T-helper 17 cell (primary cell): ENCODE measurements around the gene AIF1L. TPM values are rescaled to one million over a fixed set of nuclear protein-coding genes. Genes with fewer than 3 reads are reported as not detected.
"Not testable (repeated sequence)": the region's sequence is repeated elsewhere in the genome, so short reads cannot be mapped to it uniquely, and the experiment has no call there.

ENCODE experiments used
- ATAC-seq: fragments of 150-1000 bp; cut with Tn5 transposase; 2 replicates; pipeline ENCODE4 v1.10.0; 2021; ENCODE audit warnings: mild to moderate bottlenecking, moderate library complexity
- DNase-seq, 3 donors: peaks; one replicate each; pipeline versions ENCODE4 v3.0.0 to v3.0.0-alpha.2; 2020 to 2021
- H3K9me3 ChIP-seq: one replicate; pipeline ENCODE4 v1.7.0; 2013; ENCODE audit warnings: low read length, mild to moderate bottlenecking; ENCODE audit not compliant: control insufficient read depth, poor library complexity, severe bottlenecking
- H3K27ac Mint-ChIP-seq: one replicate; pipeline ENCODE4 v1.8.0; 2022; ENCODE audit warnings: mild to moderate bottlenecking, moderate library complexity, mixed read lengths
- H3K27me3 Mint-ChIP-seq: one replicate; pipeline ENCODE4 v1.8.0; 2022; ENCODE audit warnings: mixed read lengths
- H3K36me3 Mint-ChIP-seq: one replicate; pipeline ENCODE4 v1.8.0; 2022; ENCODE audit warnings: low read depth, mixed read lengths
- H3K4me1 Mint-ChIP-seq: one replicate; pipeline ENCODE4 v1.8.0; 2022; ENCODE audit warnings: mild to moderate bottlenecking, mixed read lengths
- H3K4me3 Mint-ChIP-seq: one replicate; pipeline ENCODE4 v1.8.0; 2022; ENCODE audit warnings: mild to moderate bottlenecking, moderate library complexity, mixed read lengths
- total RNA-seq, 4 donors: library from RNA in 2 of 4; stranded (reverse) in 2 of 4; gene quantifications; one replicate each; pipeline ENCODE4 v1.2.3 and lab custom pipeline; 2022 to 2026

AIF1L gene
- total RNA-seq, 2 donors from 2014 or later, result 0.22 TPM; not detected in 1

- H3K9me3 ChIP-seq, result no peaks in the 10 kb centered on the region
- H3K27ac Mint-ChIP-seq, result no peak overlapping the region
- no peak overlapping the region for H3K4me3 Mint-ChIP-seq
- ATAC-seq, result no peak
- H3K36me3 Mint-ChIP-seq, result no peaks in the 10 kb centered on the region
- H3K27me3 Mint-ChIP-seq, result peaks cover 5% of the 10 kb centered on the region
- no peak for DNase-seq
- H3K4me1 Mint-ChIP-seq, result no peaks in the 10 kb centered on the region
Observed at GRCh38 chr9:131112374-131113154, 16.2 kb downstream of the AIF1L start.

DNA sequence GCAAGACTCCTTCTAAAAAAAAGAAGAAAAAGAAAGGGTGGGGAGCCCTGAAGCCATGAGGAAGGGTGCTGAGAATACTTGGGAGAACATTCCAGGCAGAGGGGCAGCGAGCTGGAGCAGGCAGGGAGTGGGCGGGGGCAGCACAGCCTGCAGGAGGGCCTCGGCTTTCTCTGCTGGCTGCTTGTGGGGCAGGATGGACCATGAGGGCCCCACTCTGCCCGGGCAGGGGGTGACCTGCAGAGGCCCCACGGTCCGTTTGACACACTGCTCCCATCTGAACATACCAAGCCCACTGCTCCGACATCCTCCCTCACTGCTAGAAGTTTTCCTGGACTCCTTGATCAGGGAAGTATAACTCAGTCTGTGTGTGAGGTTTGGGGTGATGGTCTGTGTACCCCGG lies 17.3 kb downstream of the AIF1L start:
- Mint-ChIP-seq H3K27me3 (peaks cover 11% of the 10 kb centered on the region), H3K36me3 (no peaks in the 10 kb centered on the region), H3K4me1 (no peaks in the 10 kb centered on the region), H3K27ac (no peak overlapping the region), H3K4me3 (no peak overlapping the region)
- DNase-seq (no peak), ATAC-seq (no peak)
- no peaks in the 10 kb centered on the region for H3K9me3 ChIP-seq

DNA sequence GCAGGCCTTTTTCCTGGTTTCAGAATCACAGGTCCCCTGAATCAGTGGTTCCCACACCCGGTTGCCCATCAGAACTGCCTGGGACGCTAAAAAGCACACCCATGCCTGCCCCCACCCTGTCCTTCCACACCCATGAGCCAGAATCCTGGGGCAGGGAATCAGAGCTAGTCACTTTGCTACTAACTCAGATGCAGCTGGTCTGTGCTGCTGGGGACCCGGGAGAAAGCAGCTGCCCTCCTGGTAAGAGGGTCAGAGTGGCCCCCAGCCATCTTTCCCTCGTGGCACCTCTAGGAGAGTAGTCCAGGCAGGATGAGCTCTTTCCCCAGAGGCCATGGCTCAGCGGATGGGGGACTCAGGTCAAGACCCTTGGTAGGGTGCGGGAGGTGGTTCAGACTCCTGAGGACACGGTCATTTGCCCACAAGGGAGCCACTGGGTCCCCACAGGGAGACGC lies 17.8 kb downstream of the AIF1L start:
- H3K36me3 Mint-ChIP-seq, result no peaks in the 10 kb centered on the region
- peaks cover 15% of the 10 kb centered on the region for H3K27me3 Mint-ChIP-seq
- DNase-seq, result no peak
- ATAC-seq, result no peak
- H3K27ac Mint-ChIP-seq, result no peak overlapping the region
- H3K4me1 Mint-ChIP-seq, result no peaks in the 10 kb centered on the region
- no peaks in the 10 kb centered on the region for H3K9me3 ChIP-seq
- no peak overlapping the region for H3K4me3 Mint-ChIP-seq

- H3K27ac Mint-ChIP-seq, H3K36me3 Mint-ChIP-seq, ATAC-seq, DNase-seq, H3K4me1 Mint-ChIP-seq, H3K9me3 ChIP-seq, H3K4me3 Mint-ChIP-seq: not testable (repeated sequence)
- H3K27me3 Mint-ChIP-seq, result peaks cover 18% of the 10 kb centered on the region
Observed at GRCh38 chr9:131115360-131115742, 19.0 kb downstream of the AIF1L start.

DNA sequence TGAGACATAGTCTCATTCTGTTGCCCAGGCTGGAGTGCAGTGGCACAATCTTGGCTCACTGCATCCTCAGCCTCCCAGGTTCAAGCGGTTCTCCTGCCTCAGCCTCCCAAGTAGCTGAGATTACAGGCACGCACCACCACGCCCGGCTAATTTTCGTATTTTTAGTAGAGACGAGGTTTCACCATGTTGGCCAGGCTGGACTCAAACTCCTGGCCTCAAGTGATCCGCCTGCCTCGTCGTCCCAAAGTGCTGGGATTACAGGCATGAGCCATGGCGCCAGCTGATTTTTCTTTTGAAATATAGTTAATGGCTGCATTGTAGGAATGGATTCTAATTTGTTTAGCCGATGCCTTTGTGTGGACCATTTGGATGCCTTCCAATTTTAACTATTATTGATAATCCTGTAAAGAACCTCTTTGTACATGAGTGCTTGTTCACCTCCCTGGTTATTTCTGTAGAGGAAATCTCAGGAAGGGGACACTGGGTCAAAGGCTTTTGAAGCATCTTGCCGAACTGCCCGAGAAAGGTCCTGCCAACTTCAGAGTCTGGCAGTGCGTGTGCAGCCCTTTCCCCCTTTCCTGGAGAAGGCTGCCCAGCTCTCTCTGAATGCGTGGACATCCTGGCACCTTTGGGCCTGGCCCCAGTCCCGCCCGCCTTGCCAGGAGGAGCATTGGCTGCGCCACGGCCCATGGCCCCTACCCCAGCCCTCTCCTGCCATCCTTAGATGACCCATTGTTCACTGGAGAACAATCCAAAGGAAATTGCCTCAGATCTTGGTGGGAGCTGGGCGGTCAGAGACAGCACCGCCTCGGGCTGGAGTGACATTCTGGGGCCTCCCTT lies 20.2 kb downstream of the AIF1L start:
- DNase-seq (no peak), ATAC-seq (no peak)
- H3K4me3 Mint-ChIP-seq, result no peak overlapping the region
- H3K9me3 ChIP-seq, result no peaks in the 10 kb centered on the region
- no peaks in the 10 kb centered on the region for H3K4me1 Mint-ChIP-seq
- H3K27me3 Mint-ChIP-seq, result peaks cover 21% of the 10 kb centered on the region
- H3K36me3 Mint-ChIP-seq, result no peaks in the 10 kb centered on the region
- H3K27ac Mint-ChIP-seq, result no peak overlapping the region

- Mint-ChIP-seq H3K4me1 (no peaks in the 10 kb centered on the region), H3K36me3 (no peaks in the 10 kb centered on the region), H3K27me3 (peaks cover 21% of the 10 kb centered on the region), H3K27ac (peak overlapping the region; percentile 6), H3K4me3 (no peak overlapping the region)
- no peak for ATAC-seq
- H3K9me3 ChIP-seq, result no peaks in the 10 kb centered on the region
- no peak for DNase-seq
Observed at GRCh38 chr9:131117121-131117761, 20.9 kb downstream of the AIF1L start.

DNA sequence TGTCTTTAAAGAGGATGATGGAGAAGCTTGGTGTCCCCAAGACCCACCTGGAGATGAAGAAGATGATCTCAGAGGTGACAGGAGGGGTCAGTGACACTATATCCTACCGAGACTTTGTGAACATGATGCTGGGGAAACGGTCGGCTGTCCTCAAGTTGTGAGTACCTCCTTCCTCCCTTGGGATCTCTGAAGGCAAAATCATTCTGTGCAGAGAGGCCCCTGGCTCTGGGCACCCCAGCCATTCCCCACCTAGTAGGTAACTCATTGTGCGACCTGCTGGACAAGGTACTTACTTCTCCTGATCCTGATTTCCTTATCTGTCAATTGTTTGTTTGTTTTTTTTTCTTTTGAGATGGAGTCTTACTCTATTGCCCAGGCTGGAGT lies 21.4 kb downstream of the AIF1L start:
- Mint-ChIP-seq H3K4me3 (no peak overlapping the region), H3K4me1 (no peaks in the 10 kb centered on the region), H3K36me3 (no peaks in the 10 kb centered on the region), H3K27ac (no peak overlapping the region), H3K27me3 (peaks cover 18% of the 10 kb centered on the region)
- no peaks in the 10 kb centered on the region for H3K9me3 ChIP-seq
- no peak for ATAC-seq
- no peak for DNase-seq

DNA sequence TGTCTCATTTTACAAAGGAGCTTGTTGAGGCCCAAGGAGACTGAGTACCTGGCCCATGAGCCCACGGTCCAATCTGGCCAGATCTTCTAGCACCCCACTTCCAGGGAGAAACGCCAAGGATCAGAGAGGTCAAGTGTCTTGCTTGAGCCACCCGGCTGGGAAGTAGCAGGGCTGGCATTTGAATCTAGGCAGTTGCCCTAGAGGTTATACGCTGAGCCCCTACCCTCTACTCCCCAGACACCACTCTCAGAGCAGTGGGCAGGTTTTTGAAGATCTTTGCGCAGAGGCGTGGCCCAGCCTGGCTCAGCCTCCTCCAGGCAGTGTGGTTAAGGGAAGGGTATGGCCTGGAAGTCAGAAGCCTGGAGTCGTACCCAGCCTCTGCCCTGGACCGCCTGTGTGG lies 23.3 kb downstream of the AIF1L start:
- Mint-ChIP-seq H3K27ac (no peak overlapping the region), H3K4me3 (no peak overlapping the region), H3K27me3 (peaks cover 16% of the 10 kb centered on the region), H3K36me3 (no peaks in the 10 kb centered on the region), H3K4me1 (no peaks in the 10 kb centered on the region)
- DNase-seq, result no peak
- no peak for ATAC-seq
- H3K9me3 ChIP-seq, result no peaks in the 10 kb centered on the region

DNA sequence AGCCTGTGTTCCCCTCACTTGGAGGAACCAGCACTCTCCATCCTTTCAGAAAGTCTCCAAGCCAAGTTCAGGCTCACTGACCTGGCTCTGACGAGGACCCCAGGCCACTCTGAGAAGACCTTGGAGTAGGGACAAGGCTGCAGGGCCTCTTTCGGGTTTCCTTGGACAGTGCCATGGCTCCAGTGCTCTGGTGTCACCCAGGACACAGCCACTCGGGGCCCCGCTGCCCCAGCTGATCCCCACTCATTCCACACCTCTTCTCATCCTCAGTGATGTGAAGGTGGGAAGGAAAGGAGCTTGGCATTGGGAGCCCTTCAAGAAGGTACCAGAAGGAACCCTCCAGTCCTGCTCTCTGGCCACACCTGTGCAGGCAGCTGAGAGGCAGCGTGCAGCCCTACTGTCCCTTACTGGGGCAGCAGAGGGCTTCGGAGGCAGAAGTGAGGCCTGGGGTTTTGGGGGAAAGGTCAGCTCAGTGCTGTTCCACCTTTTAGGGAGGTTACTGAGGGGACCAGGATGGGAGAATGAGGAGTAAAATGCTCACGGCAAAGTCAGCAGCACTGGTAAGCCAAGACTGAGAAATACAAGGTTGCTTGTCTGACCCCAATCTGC lies 24.4 kb downstream of the AIF1L start:
- Mint-ChIP-seq H3K27me3 (peaks cover 16% of the 10 kb centered on the region), H3K4me3 (no peak overlapping the region), H3K27ac (no peak overlapping the region), H3K4me1 (peaks cover 5% of the 10 kb centered on the region), H3K36me3 (peaks cover 2% of the 10 kb centered on the region)
- H3K9me3 ChIP-seq, result no peaks in the 10 kb centered on the region
- DNase-seq (no peak), ATAC-seq (no peak)

DNA sequence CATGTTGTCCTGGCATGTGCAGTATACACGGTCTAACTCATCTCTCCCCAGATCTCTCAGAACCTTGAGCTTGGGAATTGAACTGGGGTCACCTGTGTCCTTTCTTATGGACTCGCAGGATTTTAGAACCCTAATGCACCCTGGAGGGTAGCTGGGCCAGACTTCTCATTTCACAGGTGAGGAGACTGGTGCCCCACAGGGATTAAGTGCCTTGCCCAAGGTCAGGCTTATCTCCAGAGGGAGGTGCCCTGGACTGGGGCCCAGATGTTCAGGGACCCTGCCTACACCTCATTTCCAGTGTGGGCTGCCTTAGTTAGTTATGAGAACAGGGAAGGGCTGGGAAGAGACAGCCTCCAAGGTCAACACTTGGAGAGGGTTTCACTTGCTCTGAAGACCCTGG lies 25.0 kb downstream of the AIF1L start:
- Mint-ChIP-seq H3K4me3 (no peak overlapping the region), H3K4me1 (peaks cover 11% of the 10 kb centered on the region), H3K27me3 (peaks cover 16% of the 10 kb centered on the region), H3K27ac (no peak overlapping the region), H3K36me3 (peaks cover 2% of the 10 kb centered on the region)
- DNase-seq (no peak), ATAC-seq (no peak)
- no peaks in the 10 kb centered on the region for H3K9me3 ChIP-seq

GRCh38 chr9:131122158-131122557 lies 25.8 kb downstream of the AIF1L start:
- H3K4me1 Mint-ChIP-seq, result peaks cover 12% of the 10 kb centered on the region
- ATAC-seq (no peak), DNase-seq (no peak)
- H3K27me3 Mint-ChIP-seq, result peaks cover 16% of the 10 kb centered on the region
- H3K4me3 Mint-ChIP-seq, result peak overlapping the region; percentile 61
- H3K27ac Mint-ChIP-seq, result no peak overlapping the region
- no peaks in the 10 kb centered on the region for H3K9me3 ChIP-seq
- peaks cover 2% of the 10 kb centered on the region for H3K36me3 Mint-ChIP-seq

DNA sequence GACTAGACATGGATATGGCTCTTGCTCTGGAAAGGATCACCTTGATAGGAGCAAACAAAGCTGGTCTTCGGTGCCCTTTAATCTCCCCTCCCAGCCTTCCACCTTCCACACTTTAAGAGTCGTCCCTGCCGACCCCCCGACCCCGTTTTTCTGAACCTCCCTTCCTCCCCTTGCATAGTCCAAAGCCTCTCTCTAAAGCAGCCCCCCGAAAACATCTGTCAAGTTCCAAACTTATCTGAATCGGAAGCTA lies 28.6 kb downstream of the AIF1L start:
- no peaks in the 10 kb centered on the region for H3K9me3 ChIP-seq
- H3K27ac Mint-ChIP-seq, result peak overlapping the region; percentile 96
- peaks cover 14% of the 10 kb centered on the region for H3K4me1 Mint-ChIP-seq
- DNase-seq (no peak), ATAC-seq (no peak)
- H3K36me3 Mint-ChIP-seq, result peaks cover 4% of the 10 kb centered on the region
- peaks cover 4% of the 10 kb centered on the region for H3K27me3 Mint-ChIP-seq
- H3K4me3 Mint-ChIP-seq, result peak overlapping the region; percentile 97
